GM20431 (cell line): ENCODE measurements around the gene MEAK7.

Experiments
- in situ Hi-C: fragments of 300-500 bp; cut with MseI, MboI; formaldehyde crosslinking; loops from one replicate; pipeline ENCODE4 v1.15.0; 2020; ENCODE audit warnings: low sequenced_read_pairs; ENCODE audit not compliant: unreplicated experiment

MEAK7 gene

DNA sequence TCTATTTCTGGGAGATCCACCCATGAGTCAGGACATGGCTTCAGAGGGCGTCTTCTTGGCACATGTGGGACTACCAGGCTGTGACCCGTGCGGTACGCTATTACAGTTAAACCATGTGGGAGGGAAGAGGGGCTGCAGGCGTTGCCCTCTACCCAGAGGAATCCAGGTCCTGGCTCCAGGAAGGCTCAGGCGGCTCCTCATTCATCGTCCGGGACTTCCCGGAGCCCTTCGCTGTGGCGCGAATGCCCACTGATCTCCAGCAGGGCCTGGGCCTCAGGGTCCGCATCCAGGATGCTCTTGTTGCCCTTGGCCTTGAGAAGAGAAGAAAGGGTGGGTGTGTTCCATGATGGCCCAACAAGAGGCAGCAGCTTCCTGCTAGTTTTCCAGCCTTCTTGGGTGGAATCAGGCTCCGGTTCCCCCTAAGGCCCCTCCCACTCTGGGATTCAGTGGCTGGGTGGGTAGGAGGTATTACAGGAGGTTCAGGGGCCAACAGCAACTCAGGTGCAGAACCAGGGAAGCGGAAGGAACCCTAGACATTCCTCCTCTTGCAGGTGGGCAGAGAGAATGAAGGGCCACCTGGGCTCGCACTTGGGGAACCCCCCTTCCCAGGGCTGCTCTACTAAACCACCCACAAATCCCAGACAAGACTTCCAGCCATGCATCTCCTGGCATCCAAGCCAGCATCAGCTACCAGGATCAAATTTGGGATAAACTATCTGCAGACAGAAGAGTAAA, 24.6 kb downstream of the MEAK7 start:
- in situ Hi-C loops, result loop anchor here (25.0 kb wide), 1 partner anchor 493 kb away; no protein-coding TSS in a partner anchor

DNA sequence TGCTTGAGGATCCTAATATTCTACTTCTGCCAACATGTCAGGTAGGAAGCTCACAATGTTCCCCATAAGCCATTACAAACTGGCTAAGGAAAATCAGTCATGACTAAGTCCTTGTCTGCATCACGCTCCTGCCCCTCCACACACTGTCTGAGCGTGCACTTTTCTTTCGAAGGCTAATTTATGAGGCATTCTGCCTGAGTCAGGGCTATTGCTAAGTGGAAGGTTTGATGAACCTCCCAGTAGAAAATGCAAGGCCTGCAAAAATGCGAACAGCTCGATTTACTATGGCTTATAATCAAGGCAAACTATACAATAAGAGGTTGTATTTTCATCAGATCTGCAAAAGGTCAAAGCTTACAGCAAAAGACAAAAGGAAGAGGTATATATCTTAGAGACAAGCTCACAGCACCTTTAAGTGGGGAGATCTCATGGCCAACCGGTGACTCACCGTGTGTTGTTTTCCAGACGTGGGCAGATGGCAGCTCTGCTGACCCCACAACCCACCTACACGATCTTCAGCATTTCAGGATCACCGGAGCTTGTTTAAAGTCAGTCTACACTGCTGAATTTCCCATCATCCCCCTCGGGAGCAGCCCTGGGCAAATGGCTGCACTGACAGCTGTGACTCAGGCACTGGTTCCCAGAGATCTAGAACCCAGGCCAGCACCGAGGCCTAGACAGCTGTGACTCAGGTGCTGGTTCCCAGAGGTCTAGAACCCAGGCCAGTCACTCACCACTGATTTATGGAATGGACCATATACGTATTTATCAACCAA, 26.1 kb downstream of the MEAK7 start:
- in situ Hi-C loops, result loop anchor here (25.0 kb wide), 1 partner anchor 491 kb away; no protein-coding TSS in a partner anchor

DNA sequence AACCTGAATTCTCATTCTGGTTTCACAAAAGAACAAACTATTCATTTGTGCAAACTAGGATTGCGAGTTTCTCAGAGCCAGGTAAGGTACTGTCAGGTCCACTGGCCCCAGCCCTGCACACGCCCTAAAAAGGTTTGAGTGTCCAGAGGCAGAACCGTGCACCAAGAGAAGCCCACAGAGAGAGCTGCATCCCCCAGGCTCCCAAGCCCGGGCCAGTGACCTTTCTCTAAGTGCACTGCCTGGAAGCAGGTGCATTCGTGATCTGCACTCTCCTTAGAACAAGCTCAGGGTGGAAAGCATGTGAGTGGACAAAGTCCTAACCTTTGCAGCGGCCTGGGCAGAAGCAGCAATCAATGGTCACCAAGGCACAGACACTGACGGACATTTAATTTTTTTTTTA, 26.8 kb downstream of the MEAK7 start:
- in situ Hi-C loops, result loop anchor here (25.0 kb wide), 1 partner anchor 490 kb away; no protein-coding TSS in a partner anchor

DNA sequence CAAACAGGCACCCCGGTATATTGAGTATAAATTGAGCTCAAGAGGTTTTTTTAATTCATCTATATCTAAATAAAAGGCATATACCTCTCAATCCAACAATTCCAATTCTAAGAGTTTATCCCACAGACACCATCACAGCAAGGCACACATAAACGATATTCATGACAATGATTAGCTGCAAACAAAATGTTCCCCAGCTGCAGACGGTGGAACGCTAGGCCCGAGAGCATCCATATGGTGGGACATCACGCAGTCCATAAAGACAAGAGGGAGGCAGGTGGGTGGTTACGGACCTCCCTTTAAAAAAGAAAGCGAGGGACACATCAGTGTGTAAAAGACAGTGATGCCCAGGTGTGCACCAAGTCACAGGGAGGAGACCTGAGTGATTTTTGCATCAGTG, 28.1 kb downstream of the MEAK7 start:
- in situ Hi-C loops, result loop anchor here (25.0 kb wide), 1 partner anchor 489 kb away; no protein-coding TSS in a partner anchor

DNA sequence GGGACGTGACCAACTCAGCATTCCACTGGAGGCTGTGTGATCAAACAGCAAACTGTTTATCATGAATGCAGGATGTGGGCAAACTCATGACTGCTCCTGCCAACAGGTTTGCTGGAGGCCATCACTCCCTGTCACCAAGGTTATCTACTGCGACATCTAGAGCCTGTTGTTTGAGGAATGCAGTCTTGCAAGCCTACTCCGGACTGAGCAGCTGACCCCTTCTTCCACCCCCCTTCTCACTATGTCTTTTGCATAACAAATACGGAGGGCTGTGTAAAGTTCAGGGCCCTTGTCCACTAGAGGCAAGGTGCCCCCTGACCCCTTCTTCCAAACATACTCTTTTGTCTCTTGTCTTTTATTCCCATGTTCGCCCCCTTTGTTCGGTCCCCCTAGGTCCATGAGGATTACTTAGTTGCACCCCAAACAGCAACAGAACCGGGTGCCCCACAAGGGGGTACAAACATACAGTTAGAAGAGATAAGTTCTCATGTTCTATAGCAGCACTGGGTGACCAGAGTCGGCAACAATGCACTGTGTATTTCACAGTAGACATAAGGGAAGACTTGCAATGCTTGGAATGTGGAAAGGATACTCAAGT, 28.7 kb downstream of the MEAK7 start:
- in situ Hi-C loops, result loop anchor here (25.0 kb wide), 1 partner anchor 488 kb away; no protein-coding TSS in a partner anchor

DNA sequence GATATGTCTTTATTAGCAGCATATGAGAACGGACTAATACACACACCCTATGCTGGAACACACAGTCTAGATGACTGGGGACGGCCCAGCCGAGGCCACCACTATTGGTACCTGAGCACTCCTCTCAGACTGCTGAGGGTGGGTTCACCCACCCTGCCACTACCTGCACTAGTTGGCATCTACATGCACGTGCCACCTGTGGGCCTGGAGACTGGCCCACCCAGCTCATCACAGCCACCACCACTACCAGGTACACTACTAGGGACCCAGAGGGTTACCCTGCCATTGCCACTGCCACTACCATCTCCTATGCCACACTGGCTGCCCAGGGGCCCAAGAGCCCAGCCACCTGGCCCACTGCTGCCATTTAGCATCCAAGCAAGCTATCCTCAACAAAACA, 32.5 kb downstream of the MEAK7 start:
- in situ Hi-C loops, result no loop called here

DNA sequence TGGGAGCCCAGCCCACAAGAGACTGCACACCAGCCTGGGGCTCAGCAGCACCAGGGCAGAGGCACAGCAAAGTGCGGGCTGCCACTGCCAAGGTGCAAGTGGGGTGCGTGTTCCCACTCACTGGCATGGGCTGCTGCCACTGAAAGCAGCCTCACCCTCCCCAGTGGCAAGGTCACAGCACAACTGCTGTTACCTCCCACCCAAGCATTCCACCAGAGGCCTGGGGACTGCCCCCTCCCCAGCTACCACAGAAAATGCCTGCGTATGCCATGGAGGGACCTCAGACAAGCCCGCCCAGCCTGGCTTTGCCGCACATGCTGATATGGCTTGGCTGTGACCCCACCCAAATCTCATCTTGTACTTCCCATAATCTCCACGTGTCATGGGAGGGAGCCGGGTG, 33.1 kb downstream of the MEAK7 start:
- in situ Hi-C loops, result no loop called here

DNA sequence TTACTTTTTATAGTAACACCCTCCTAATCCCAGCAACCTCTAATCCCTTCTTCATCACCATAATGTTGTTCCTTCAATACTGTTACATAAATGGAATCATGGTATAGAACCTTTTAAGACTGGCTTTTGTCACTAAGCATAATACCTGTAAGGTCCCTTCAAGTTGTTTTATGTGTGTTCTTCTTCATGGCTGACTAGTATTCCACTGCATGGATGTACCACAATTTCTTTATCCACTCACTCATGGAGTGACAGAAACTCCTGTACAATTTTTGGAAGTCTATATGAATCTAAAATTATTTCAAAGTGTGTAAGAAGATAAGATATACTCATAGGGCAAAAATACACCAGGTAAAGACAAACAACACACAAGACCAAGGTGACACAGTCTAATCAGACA, 36.8 kb downstream of the MEAK7 start:
- in situ Hi-C loops, result no loop called here

DNA sequence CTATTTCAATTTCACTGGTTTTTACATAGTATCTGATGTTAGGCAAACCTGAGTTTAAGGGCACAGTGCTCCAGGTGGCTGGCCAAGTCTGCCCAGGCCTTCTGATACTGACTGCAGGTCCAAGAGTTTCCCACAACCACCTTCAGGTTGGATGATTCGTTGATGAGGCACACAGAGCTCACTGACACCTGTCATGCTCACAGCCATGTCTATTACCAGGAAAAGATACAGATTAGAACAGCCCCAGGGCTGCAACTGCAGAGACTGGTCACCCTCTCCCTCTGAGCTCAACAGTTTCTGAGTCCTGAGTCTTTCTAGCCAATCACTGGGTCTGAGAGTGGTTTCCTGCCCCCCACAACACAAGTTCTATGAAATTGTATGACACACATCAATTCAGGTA, 37.2 kb downstream of the MEAK7 start:
- in situ Hi-C loops, result no loop called here

DNA sequence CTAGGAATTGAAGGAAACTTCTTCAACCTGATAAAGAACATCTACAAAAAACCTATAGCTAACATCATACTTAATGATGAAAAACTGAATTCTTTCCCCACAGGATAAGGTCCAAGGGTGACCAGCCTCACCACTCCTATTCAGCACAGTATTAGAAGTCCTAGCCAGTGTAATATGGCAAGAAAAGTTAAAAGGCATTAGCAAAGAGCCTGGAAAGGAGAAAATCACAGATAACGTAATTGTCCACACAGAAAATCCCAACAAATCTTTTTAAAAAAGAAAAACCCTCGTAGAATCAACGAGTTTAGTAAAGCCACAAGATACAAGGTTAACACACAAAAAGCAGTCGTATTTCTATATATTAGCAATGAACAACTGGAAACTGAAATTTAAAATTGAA, 37.8 kb downstream of the MEAK7 start:
- in situ Hi-C loops, result no loop called here

DNA sequence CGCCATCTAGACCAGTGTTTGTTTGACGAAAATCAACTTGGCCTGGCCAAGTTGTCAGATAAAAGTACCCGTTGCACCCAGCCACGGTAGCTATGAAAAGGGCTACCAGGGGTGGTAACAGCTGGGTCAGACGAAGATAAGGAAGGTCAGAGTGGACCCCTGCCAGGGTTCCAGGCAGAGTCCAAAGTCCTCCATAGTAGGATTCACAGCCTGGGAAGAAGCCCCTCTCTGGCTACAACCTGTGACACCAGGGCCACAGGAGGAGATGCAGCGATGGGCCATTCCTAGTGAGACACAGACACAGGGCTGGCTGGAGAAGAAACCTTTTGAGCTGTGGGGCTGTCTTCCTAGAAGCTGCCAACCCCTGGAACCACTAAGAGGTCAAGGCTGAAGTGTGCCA, 39.3 kb downstream of the MEAK7 start:
- in situ Hi-C loops, result no loop called here

DNA sequence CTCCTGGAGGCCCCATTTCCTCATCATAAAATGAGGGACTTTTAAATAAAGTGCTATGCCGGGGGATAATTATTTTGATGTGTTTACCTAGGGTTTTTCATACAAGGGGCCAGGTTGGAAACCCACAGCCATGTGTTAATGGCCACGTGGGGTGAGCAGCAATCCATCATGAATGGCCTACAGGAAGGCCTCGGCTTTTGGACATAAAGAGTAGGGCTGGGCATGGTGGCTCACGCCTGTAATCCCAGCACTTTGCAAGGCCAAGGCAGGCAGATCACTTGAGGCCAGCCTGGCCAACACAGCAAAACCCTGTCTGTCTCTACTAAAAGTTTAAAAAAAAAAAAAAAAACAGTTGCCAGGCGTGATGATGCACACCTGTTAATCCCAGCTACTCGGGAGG, 40.3 kb downstream of the MEAK7 start:
- in situ Hi-C loops, result no loop called here

DNA sequence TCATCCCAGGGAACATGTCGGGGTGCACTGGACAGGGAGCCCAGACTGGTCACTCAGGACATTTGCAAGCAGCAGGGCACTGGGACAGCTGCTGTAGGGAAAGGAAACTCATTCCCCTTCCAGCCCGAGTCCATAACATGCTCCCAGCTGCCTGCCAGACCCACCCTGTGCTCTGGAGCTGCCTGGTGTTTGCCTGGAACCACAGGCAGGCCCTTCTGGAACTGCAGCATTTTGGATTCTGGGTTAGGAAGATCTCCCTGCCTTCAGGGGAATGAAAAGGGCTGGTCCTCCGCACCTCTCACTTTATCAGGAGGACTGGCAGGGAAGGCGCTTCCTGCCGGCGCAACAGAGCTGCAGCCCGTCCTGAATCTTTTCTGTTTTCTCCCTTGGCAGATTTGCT, 41.2 kb downstream of the MEAK7 start:
- in situ Hi-C loops, result no loop called here

DNA sequence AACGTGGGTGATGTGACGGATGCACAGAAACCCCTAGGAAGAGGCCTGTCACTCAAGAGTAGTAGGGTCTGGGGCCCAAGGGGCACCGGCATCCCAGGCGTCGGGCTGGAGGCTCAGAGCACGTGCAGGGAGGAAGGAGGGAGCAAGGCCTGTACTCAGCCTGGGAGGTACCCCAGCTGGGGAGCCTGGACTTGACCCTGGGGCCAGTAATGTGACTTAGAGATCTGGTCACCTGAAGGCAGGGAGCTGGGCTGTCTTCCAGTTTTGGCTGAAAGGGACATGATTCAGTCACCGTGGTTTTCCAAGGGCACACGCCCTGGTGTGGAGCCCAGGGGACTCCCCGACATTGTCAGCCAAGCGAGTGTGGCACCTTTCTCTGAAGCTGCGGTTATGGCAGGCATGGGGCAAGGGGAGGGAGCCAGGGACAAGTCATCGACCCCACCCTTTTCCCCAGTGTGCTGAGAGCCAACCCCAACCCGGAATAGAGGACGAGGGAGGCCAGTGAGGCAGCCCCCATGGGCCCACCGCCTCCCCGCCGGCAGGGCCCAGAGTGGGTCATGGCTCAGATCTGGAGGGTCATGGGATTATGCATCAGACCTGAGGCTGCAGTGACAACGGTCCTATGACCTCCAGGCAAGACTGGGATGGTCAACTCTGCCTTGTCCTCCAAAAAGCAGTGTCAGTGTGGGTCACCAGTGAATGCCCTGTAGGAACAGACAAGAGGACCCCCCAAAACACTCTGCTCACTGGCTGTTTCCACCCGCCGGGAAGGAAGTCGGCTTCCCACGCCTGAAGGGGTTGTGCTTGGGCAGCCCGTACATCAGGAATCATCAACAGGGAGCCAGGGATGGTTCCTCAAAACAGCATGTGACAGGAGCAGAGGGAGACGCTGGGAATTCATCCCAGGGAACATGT, 41.9 kb downstream of the MEAK7 start:
- in situ Hi-C loops, result no loop called here

DNA sequence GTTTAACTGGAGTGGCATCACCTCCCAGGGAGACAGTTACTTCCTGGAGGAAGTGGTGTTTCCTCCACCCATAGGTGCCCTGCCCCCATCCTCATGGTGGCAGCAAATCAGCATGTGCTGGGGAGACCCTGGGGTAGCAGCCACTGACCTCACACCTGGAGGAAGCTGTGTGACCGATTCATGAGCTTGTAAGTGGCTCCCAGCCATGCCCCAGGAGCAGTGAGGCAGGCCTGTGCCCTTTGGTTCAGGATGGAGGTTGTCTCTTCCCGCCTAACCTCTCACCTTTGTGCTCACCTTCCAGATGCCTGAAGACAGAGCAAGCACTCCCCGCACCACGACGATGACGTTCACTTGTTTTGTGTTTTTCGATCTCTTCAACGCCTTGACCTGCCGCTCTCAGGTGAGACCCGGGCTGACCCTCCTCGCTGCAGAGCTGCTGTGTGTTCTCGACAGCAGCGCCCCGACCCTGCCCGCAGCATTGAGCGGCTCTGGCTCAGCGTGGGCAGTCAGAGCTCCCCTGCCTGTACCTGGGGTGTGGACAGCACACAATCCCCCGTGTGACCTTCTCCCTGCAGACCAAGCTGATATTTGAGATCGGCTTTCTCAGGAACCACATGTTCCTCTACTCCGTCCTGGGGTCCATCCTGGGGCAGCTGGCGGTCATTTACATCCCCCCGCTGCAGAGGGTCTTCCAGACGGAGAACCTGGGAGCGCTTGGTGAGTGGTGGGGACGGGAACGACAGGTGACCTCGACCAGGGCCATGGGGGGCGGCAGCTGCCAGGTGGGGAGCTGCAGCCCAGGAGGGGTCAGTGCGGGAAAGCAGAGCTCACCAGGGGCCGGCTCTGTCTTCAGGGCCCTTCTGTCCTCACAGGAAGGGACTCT, 42.8 kb downstream of the MEAK7 start:
- in situ Hi-C loops, result no loop called here

DNA sequence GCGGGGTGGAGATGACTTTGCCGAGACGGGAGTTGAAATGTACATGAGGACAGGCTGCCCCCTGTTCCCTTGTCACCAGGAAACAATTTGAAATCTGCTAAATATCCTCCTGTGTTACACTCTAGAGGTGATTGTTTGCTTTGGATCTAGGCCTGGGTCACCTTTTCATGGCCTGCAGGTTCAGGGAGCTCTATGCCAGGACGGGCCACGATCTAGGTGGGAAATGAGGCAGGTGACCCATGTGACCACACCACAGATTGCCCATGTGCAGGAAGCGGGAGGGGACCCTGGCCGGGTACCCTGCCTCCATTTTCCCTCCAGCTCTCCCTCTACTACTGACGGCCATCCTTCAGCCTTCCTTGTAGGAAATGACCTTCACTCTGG, 43.4 kb downstream of the MEAK7 start:
- in situ Hi-C loops, result no loop called here

DNA sequence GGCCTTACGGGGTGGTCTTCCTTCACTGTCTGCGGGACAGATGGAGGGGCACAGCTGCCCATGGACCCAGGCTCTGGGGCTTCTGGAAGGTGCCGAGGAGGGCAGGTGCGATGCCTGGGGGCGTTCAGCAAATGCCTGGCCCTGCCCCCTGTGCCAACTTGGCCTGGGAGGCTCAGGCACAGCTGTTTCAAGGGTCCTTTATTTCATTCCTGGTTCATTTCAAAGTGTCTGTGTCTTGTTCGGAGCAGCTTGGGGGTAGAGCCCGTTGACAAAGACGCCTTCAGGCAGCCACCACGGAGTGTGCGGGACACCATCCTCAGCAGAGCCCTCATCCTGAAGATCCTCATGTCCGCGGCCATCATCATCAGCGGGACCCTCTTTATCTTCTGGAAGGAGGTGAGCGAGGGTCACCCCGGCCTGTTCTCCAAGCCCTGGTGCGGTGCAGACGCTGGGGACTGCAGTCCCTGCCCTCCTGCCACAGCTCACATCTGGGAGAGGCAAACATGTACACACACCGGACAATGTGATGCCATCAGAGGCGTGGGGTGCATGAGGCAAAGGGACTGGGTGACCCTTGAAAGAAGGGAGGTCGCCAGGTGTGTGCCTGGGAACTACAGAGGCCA, 43.9 kb downstream of the MEAK7 start:
- in situ Hi-C loops, result no loop called here

DNA sequence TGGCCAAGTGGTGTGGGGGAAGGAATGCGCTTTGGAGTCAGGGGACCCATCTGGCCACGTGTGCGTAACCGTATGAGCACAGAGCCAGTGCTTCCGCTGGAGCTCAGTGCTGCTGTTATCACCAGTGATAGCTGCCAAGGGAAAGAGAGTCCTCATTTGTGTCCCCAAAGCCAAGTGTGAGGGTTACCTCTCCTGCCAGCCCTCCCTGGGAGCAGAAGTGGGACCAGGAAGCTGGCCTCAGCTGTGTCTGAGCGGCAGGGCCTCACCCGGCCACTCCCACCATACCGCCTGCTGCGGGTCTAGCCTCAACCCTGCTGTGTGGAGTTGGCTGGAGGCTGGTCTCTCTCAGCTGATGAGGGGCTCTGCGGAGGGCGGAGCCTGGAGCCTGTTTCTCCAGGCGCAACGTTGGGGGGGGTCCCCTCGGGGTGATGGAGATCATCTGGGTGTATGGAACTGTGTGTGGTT, 44.5 kb downstream of the MEAK7 start:
- in situ Hi-C loops, result no loop called here

DNA sequence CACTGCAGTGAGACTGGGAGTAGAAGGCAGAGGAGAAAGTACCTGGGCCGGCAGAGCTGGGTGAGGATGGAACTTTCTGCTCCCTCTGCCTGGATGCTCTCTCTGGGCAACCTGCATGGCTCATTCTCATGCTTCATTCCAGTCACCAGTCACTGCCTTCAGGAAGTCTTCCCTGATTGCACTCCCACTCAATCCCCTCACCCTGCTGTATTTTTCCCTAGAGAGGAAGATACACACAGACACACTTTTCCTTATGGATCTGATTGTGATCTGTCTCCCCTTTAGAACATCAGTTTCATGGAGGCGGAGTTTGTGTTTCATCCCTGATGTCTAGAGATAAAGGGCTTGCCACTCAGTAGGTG, 44.9 kb downstream of the MEAK7 start:
- in situ Hi-C loops, result no loop called here
